Fibroblast of the aortic adventitia (primary cell): ENCODE data around the gene UBALD2. TPM values are rescaled to one million over a fixed set of nuclear protein-coding genes. Genes with fewer than 3 reads are reported as not detected.
"Not testable (repeated sequence)": the region's sequence is repeated elsewhere in the genome, so short reads cannot be mapped to it uniquely, and the experiment has no call there.

ENCODE experiments used
- DNase-seq: peaks from one replicate; pipeline ENCODE4 v3.0.0-alpha.2; 2010; ENCODE audit warnings: low read depth
- H3K4me3 ChIP-seq: 2 replicates; pipeline ENCODE4 v1.5.1; 2011; ENCODE audit warnings: low read depth, mild to moderate bottlenecking, control low read depth, low read length, moderate library complexity
- CTCF ChIP-seq: IDR thresholded peaks from 2 replicates; pipeline ENCODE4 v1.5.1; 2011; ENCODE audit warnings: mild to moderate bottlenecking, low read length, control low read depth, inconsistent platforms; ENCODE audit not compliant: insufficient read depth
- total RNA-seq: library from RNA; depleted of rRNA; stranded (reverse); fragments of >200 nt; gene quantifications from 2 replicates; pipeline ENCODE4 v1.2.3, GENCODE V29; 2012; ENCODE audit warnings: low replicate concordance

Gene UBALD2
- total RNA-seq, 1 donor = 3.7 TPM

DNA sequence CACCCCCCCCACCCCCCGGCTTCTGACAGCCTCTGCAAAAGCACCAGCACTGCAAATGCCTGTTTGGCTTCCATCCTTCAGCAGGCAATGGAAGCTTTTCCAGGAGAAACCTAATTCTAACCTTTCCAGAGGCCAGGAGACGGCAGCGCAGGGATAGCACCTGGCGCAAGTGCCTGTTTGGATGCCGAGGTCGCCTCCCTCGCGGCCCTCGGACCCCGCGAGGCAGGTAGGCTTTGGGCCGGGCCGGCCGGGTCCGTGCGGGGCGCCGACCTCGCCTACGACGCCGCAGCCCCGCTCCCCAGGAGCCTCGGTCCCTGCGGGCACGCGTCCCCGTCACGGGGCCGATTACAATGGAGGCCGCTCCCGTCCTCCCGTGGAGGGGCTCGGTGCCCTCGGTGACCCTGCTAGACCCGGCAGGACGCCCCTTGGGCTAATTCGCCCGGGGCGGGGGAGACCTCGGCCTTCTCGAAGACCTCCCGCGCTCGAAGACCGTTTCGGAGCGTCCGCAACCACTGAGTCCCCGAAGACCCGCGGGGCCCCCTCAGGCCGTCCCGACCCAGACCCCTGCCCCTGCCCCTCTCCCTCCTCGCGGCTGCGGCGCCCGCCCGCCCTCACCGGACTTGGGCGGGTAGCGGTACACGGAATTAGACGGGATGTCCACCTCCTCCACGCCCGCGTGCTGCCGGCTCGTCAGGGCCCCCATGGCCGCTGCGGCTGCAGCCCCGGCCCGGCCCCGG is 25.4 kb upstream of the UBALD2 start:
- H3K4me3 ChIP-seq = no peak overlapping the region
- DNase-seq = no peak
- no peak for TF ChIP-seq CTCF

DNA sequence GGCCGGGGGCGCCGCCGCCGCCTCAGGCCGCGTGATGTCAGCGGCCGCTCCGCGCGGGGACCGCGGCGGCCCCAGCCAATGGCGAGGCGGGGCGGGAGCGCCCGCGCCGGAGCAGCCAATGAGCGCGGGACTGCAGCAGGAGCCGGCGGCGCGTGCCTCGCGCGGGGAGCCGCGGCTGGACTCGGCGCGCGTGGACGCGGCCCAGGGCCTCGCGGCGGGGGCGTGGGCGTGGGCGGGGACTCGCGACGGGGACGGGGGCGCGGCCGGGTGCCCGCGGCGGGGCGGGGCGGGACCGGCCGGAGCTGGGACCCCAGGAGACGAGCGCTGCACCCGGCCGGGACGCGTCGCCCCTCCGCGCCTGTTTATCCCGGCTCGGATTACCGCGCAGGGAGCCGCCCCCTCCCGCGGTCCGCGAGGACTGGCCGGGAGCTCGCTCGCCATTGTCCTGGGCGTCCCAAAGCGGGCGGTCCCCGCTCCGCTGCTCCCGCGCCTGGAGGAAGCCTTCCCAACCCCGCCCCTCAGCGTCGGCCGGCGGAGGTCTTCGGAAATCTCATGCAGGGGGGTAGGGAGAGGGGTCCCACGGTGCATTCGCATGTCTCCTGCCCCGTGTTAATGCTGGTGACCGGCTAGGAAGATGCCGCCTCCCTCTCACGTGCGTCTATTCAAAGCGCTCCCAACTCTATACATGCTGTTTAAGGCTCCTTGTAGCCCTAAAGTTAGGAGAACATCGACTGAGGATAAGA is 24.5 kb upstream of the UBALD2 start, which contains the start of gene RNF157:
TSS of gene RNF157 (minus strand) at position 33 of the 743 bp plus-strand sequence. CDS start 253 bp downstream, outside the sequence.
- peak within 1 kb of the TSS; percentile 59 for H3K4me3 ChIP-seq
- DNase-seq = peak; percentile 13
- no peak for TF ChIP-seq CTCF

DNA sequence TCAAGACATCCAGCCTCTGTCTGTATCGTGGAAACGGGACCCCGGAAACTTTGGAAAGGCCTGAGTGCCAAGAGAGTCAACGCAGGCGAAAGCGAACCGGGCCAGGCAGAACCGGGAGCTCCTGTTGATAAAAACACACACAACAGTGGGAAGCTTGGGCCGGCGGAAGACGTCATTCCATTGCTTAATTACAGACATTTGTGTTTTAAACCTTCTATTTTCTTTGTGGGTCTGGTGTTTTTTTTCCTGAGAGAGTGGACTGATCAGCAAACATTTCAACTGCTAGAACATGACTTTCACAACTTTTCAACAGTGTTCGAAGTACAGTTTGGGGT is 24.0 kb upstream of the UBALD2 start:
- H3K4me3 ChIP-seq = peak overlapping the region; percentile 59
- TF ChIP-seq CTCF = no peak
- DNase-seq = no peak

GRCh38 chr17:76241691-76242255 is 23.4 kb upstream of the UBALD2 start:
- TF ChIP-seq CTCF = no peak
- no peak for DNase-seq
- H3K4me3 ChIP-seq = no peak overlapping the region

- no peak for DNase-seq
- no peak overlapping the region for H3K4me3 ChIP-seq
- no peak for TF ChIP-seq CTCF
These were observed 21.1 kb upstream of the UBALD2 start for GRCh38 chr17:76243826-76244679.

- not testable (repeated sequence) for DNase-seq, H3K4me3 ChIP-seq
These were observed 20.4 kb upstream of the UBALD2 start for GRCh38 chr17:76244721-76245120.
